Liver (tissue), 3 donors: ENCODE measurements around the gene NECAB2.

Experiments used
- CTCF ChIP-seq: fragments of 150-350 bp; IDR thresholded peaks from 2 replicates; pipeline ENCODE4 v1.5.1; 2017; ENCODE audit warnings: improper control_type of control experiment, low read depth, low read length; ENCODE audit not compliant: missing input control
- EGR1 ChIP-seq, 2 donors: IDR thresholded peaks; 2 replicates each; pipeline ENCODE4 v1.6.1; 2016 to 2018; ENCODE audit warnings: antibody characterized with exemption in 2 of 2, low read depth in 2 of 2
- FOXA1 ChIP-seq: IDR thresholded peaks from 2 replicates; pipeline ENCODE4 v1.6.1; 2016; ENCODE audit warnings: antibody characterized with exemption
- FOXA2 ChIP-seq: IDR thresholded peaks from 2 replicates; pipeline ENCODE4 v1.6.1; 2016; ENCODE audit warnings: antibody characterized with exemption
- GABPA ChIP-seq, 2 donors: IDR thresholded peaks in 1 of 2; conservative IDR thresholded peaks in 1 of 2; 2 replicates each; pipeline ENCODE4 v1.6.1; 2016; ENCODE audit warnings: antibody characterized with exemption in 2 of 2, mild to moderate bottlenecking in 1 of 2, moderate library complexity in 1 of 2
- JUND ChIP-seq, 2 donors: IDR thresholded peaks; 2 replicates each; pipeline ENCODE4 v1.6.1; 2016; ENCODE audit warnings: antibody characterized with exemption in 2 of 2
- MAX ChIP-seq: IDR thresholded peaks from 2 replicates; pipeline ENCODE4 v1.6.1; 2016; ENCODE audit warnings: antibody characterized with exemption
- RAD21 ChIP-seq, 2 donors: IDR thresholded peaks; 2 replicates each; pipeline ENCODE4 v1.6.1; 2016; ENCODE audit warnings: antibody characterized with exemption in 2 of 2, mild to moderate bottlenecking in 2 of 2
- SP1 ChIP-seq: IDR thresholded peaks from 2 replicates; pipeline ENCODE4 v1.6.1; 2018; ENCODE audit warnings: antibody characterized with exemption, mild to moderate bottlenecking
- TAF1 ChIP-seq: conservative IDR thresholded peaks from 2 replicates; pipeline ENCODE4 v1.6.1; 2016; ENCODE audit warnings: antibody characterized with exemption, mild to moderate bottlenecking
- YY1 ChIP-seq: IDR thresholded peaks from 2 replicates; pipeline ENCODE4 v1.6.1; 2016; ENCODE audit warnings: antibody characterized with exemption, mild to moderate bottlenecking
- ZBTB33 ChIP-seq: IDR thresholded peaks from 2 replicates; pipeline ENCODE4 v1.6.1; 2016; ENCODE audit warnings: antibody characterized with exemption
- TF ChIP-seq, protein P1 (sequence below): IDR thresholded peaks from 2 replicates; pipeline ENCODE4 v1.6.1; 2016; ENCODE audit warnings: antibody characterized with exemption, mild to moderate bottlenecking
- donor health status: healthy.
- donor health status: healthy.

DNA sequence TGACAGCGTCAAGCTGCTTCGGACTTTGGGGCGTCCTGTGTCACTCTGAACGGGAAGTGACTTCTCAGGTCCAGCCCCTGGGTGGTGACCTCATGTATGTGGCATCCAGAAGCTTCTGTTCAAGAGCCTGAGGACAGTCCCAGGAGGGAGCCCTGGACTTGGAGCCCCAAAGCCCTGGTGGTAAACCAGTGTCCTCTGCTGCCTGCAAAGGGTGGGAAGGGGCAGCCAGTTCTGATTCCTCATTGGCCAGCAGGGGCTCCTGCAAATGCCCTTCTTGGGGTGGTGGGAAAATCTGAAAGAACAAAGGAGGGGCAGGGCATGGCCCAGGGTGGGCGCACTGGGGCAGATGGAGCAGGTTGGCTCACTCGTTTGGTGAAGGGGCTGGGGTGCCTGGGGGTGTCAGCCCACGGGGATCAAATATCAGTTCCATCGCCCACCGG, 13.4 kb upstream of the NECAB2 start:
- no peak for TF ChIP-seq TAF1
- no peak for TF ChIP-seq CTCF
- TF ChIP-seq YY1: no peak
- TF ChIP-seq ZBTB33: no peak
- TF ChIP-seq, protein P1, sequence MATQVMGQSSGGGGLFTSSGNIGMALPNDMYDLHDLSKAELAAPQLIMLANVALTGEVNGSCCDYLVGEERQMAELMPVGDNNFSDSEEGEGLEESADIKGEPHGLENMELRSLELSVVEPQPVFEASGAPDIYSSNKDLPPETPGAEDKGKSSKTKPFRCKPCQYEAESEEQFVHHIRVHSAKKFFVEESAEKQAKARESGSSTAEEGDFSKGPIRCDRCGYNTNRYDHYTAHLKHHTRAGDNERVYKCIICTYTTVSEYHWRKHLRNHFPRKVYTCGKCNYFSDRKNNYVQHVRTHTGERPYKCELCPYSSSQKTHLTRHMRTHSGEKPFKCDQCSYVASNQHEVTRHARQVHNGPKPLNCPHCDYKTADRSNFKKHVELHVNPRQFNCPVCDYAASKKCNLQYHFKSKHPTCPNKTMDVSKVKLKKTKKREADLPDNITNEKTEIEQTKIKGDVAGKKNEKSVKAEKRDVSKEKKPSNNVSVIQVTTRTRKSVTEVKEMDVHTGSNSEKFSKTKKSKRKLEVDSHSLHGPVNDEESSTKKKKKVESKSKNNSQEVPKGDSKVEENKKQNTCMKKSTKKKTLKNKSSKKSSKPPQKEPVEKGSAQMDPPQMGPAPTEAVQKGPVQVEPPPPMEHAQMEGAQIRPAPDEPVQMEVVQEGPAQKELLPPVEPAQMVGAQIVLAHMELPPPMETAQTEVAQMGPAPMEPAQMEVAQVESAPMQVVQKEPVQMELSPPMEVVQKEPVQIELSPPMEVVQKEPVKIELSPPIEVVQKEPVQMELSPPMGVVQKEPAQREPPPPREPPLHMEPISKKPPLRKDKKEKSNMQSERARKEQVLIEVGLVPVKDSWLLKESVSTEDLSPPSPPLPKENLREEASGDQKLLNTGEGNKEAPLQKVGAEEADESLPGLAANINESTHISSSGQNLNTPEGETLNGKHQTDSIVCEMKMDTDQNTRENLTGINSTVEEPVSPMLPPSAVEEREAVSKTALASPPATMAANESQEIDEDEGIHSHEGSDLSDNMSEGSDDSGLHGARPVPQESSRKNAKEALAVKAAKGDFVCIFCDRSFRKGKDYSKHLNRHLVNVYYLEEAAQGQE: peak; percentile 51
- no peak for TF ChIP-seq EGR1 (IDR thresholded peaks at IDR 0.05; ENCODE audit: low read depth in 2 of 2)
- no peak for TF ChIP-seq MAX
- TF ChIP-seq RAD21 (IDR thresholded peaks at IDR 0.05): no peak
- TF ChIP-seq FOXA1: no peak
- no peak for TF ChIP-seq SP1
- TF ChIP-seq GABPA (IDR thresholded peaks at IDR 0.05 in 1 of 2, conservative IDR thresholded peaks at IDR 0.05 in 1 of 2): no peak
- TF ChIP-seq FOXA2: no peak
- peak; percentile 67 for TF ChIP-seq JUND (IDR thresholded peaks at IDR 0.05)
